HG03039 (cell line): ENCODE data around the gene ATP9B.

Source experiments
- ATAC-seq: cut with Tn5 transposase; IDR thresholded peaks from one replicate; pipeline ENCODE4 v1.9.1; 2021; ENCODE audit warnings: mild to moderate bottlenecking, moderate library complexity; ENCODE audit not compliant: unreplicated experiment

The ATP9B gene

DNA sequence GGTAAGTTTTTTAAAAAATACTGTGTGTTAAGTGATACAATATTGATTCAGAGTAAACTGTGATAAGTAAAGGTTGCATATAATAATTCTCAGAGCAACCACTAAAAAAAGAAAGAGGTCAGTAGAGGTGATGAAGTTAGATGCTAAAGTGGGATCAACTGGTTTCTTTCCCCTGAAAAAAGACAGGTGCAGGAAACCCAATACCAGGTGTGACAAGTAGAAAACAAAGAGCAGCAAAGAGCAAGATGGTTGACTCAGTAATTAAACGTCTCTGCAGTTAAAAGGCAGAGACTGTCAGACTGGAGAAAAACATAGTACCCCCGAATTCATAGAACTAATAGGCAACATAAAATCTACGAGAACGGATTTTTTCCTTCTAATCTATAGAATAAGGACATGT, 128.3 kb downstream of the ATP9B start:
- no peak for ATAC-seq

DNA sequence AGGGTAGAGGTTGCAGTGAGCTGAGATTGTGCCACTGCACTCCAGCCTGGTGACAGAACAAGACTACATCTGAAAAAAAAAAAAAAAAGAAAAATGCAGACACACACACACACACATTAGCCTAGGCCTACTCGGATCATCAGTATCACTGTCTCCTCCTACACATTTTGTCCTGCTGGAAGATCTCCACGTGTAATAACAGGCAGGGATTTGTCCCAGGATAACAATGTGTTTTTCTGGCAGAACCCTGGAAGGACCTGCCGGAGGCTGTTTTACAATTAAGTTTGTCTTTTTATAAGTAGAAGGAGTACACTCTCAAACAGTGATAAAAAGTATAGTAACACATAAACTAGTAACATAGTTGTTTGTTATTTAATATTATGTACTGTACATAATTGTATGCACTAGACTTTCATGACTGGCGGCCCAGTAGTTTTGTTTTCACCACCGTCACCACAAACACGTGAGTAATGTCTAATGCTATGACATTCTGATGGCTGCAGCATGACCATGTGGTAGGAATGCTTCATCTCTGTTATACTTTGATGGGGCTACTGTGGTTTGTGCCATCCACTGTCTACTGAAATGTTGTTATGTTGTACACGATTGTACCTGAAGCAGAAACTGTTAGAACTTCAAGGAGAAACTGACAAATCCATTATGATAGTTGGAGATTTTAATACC, 130.6 kb downstream of the ATP9B start:
- ATAC-seq, result no peak

DNA sequence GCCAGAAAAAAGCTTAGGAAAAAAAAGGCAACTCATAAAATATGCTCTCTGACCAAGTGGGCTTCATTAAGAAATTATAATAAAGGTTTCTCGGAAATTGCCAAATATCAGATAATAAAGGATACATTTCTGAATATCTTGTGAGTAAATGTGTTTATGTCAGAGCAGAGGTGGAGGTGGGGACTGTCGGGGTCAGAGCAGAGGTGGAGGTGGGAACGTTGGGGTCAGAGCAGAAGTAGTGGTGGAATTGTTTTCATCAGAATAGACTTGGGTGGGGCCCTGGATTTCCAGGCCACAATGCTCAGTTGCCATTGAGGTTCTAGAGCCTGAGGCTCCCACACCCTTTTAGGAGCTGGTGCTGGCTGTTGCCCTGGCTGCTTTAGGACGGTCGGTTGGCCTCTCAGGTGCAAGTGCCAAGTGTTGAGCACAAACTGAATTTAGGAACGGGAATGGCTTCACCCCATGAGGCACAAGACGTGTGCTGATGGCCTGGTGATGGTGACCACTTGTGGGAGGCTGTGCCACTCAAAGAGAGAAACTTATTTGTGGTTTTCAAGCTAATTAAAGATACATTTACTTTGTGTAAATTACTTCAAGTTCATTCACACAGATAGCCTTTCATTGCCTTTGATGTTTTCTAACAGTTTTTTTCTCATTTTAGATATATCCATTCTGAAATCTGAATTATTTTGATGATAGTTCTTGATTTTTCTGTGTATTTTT, 131.5 kb downstream of the ATP9B start:
- ATAC-seq, result peak; percentile 85

DNA sequence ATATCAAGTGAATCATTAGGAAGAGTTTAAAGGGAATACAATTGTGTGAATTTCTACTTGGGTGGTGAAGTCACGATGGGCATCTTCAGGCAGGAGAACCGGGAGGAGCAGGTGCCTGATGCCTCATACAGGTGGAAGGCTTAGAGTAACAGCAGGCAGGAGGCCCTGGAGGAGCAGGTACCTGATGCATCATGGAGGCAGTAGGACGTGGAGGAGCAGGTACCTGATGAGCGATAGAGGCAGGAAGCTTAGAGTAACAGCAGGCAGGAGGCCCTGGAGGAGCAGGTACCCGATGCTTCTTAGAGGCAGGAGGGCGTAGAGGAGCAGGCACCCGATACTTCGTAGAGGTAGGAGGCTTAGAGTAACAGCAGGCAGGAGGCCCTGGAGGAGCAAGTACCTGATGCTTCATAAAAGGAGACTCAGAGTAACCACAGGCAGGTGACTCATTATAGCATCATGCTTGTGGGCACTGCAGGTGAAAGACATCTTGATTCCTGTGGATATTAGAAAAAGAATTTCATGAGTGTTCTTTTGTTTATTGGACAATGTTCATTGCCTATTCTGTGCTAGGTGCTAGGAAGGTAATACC, 133.9 kb downstream of the ATP9B start:
- ATAC-seq, result no peak

DNA sequence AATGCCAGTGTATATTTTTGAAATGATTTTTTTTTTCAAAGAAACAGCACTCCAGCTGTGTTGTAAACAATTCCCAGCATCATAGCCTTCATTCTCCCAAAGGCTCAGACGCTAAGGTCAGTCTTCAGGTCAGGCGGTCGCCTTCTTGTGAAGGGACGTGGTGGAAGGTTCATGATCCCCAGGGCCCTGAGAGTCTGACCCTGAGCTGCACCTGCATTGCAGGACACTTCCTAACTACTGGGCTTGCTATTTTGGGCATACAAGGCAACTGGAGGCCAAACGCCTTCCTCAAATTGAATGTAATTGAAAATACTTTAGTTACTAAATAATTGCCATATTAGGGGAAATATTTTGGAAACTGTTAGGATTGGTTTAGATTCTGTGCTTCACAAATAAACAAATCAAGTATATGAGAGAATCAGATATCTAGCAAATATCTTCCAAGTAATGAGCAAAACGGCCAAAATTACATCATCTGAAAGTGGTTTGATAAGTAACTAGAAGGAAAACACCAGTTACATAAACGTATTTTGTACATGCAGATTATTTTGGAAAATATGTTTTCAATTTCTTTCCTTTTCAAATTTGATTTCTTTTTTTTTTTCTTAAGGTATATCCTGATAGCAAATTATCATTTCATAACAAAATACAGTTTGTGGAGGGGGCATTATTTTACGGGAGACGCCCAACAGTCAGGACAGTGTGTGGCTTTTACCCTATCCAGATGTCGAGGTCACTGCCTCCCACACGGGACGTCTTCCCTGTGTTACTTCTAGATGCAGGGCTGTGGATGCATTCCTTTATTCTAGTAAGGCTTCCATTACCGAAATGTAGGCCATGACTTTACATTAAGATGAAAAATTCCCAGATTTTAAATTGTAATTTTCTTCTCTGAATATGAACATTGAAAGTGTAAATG, 136.0 kb downstream of the ATP9B start:
- ATAC-seq, result no peak

DNA sequence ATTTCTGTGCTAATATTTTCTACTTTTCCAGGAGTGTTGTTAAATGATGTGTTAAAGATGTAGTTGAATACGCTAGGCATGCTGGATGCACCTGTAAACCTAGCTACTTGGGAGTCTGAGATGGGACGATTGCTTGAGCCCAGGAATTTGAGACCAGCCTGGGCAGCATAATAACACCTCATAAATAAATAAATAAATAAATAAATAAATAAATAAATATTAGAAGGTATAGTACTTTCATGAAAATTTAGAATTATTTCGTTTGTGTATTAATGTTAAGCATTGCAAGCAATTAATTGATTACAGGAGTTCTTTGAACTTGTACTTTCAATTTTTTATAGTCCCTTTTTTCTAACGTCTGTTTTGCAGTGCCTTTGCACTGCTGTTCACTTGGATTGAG, 137.2 kb downstream of the ATP9B start:
- no peak for ATAC-seq

DNA sequence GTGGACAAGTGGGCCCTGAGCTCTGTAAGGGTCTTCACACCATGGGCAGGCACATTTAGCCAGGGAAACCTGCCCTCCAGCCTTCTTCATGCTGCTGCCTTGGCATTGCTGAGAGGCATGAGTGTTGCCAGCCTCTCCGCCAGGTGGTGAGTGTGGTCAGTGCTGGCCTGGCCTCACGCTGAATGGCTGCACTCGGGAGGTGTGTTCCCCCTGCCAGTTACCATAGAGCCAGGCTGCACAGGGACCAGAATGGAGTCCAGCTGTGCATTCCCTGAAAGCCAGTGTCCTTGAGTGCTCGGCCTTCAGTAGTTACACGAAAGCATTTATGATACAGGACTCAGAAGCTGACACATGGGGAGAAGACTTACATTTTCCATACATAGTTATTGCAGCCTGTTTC, 139.7 kb downstream of the ATP9B start:
- no peak for ATAC-seq

DNA sequence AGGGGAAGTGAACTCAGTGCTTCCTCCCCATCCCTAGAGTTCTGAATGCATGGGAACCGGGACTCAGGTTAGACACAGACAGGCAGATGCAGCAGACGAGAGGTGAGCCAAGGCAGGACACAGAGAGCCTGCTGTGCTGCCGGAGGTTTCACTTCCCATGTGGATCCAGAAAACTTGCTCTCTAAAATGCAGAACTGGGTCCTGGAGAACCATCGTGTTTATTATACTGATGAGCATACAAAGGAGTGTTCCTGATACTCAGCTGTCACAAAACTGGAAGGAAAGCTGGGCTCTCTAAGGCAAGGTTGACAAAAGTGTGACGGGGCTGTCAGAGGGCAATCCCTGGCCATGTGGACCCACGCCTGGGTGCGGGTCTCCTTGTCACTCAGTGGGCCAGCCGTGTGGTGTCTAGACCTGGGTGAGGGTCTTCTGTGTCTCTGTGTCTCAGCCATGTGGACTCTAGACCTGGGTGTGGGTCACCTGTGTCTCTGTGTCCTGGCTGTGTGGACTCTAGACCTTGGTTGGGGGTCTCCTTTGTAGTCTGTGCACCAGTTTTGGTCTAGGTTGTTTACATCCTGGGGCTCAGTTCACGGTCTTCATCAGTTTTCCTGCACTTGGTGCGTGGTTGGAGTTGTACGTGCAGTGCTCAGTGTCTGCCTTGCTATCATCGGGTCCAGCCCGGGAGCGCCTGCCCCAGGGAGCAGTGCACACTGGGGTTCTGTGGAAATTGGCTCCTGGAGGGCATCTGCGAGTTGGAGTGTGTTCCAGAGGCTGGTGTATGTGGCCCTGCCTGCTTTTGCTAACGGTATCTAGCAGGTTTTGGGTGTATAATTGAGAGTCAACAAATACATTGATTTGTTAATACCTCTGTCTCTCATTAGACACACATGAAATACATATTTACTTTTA, 141.1 kb downstream of the ATP9B start:
- ATAC-seq, result no peak

DNA sequence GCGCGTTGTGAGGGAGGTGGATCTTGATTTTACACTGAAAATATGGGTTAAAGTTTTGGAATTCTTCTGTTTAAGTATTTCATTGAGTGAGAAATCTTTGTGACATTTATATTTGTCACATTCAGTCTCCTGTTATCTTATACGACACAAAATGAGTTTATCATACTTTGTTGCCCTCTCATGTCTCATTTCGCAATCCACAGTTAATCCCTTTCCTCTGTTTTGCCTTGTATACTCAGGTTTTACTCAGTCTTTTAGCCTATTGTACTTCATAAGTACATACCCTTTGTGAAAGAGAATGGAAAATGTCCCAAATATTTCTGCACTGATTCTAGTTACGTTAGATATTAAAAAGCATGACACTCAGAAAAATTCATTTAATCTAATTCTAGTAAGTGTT, 142.7 kb downstream of the ATP9B start:
- no peak for ATAC-seq

DNA sequence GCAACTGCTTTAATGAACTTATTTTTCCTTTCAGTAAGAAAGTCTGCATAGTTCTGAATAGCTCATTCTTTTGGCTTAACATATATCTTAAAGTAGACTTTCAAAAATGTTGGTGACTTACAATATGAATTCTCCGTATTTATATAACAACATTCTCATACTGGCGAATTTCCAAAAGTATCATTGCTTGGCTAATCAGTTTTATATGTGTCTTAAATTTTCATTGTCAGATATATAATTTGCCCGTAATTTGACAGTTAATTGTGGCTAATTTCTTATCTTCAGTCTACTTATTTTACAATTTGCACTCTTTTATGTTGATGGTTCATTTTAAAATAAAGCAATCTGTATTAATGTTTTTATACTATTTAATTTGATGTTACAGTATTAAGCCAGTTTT, 144.9 kb downstream of the ATP9B start:
- no peak for ATAC-seq

DNA sequence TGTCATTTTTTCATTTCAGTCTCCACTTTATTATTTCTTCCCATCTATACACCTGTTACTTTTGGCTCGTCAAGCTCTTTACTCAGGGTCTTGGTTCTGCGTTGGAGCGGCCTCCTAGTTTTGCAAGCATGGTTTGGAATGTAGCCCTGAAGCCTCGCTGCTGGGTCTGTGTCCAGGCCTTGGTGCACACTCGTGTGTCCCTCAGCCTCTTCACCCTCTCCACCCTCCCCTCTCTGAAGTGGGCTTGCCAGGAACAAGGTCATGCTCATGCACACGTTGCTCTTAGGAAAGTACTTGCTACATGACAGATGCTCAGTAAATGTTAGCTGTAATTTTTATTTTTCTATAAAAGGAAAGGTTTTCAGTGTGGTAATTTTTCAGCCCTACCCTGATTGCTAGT, 147.0 kb downstream of the ATP9B start:
- no peak for ATAC-seq

DNA sequence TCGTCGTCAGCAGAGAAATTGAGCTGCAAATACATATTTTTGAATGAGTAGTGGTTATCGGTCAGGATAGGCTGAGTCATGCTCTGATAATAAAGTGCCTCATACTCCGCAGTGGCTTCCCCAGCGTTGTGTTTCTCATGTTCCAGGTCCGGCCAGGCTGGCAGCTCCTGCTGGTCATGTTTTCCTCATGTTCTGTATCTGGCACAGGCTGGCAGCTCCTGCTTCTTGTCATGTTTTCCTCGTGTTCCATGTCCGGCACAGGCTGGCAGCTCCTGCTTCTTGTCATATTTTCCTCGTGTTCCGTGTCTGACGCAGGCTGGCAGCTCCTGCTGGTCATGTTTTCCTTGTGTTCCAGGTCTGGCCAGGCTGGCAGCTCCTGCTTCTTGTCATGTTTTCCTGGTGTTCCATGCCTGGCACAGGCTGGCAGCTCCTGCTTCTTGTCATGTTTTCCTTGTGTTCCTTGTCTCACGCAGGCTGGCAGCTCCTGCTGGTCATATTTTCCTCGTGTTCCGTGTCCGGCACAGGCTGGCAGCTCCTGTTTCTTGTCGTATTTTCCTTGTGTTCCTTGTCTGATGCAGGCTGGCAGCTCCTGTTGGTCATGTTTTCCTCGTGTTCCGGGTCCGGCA, 148.9 kb downstream of the ATP9B start:
- ATAC-seq, result no peak

DNA sequence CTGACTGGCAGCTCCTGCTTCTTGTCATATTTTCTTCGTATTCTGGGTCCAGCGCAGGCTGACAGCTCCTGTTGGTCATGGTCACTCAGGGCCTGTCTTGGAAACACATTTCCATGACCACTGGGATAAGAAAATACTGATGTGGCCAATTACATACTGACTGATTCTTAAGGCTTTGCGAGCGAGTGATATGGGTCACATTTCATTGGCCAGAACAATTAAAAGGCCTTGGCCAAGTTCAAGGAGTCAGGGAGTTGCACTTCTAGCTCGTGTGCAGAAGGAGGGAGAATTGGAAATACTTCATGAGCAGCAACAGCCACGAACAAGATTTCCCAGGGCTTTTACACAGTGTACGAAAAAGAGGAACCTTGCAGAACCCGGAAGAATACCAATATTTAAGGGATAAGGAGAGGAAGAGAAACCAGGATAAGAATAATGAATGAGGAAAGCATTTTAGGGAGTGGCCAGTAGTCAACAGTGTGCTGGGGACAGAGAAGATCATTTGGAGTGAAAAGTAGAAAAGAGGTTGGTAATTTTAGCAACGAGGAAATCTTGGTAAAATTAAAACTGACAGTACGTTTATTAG, 149.5 kb downstream of the ATP9B start:
- no peak for ATAC-seq

DNA sequence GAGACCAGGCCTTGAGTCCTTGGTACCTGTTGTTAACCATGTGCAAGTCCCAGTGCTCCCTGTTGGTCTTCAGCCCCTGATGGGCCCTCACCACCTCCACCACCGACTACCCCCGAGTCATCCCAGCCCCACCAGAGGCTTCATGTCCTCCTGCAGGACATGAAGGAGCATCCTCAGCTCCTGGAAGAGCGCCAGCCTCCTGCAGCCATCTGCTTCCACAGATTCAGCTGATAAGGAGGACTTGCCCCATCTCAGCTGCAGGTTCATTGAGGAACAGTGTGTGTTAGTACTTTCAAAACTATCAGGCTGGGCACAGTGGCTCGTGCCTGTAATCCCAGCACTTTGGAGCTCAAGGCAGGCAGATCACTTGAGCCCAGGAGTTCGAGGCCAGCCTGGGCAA, 151.9 kb downstream of the ATP9B start:
- no peak for ATAC-seq

DNA sequence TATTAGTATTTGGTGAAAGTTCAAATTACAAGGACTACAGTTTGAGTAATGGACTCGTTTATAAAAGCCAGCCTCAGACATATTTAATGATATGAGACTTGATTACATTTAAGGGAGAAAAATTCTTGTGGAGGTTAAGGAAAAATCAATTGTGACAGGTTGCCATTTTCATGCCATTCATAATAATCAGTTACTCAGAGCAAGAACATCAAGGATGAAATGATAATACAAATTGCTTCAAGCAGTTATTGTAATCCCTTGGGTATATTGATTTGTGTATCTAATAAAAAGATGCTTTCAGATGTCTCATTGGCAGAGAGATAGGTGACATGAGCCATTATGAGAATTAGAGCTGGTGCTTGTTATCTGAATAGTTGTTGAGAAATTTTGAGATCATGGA, 153.6 kb downstream of the ATP9B start:
- ATAC-seq, result no peak

DNA sequence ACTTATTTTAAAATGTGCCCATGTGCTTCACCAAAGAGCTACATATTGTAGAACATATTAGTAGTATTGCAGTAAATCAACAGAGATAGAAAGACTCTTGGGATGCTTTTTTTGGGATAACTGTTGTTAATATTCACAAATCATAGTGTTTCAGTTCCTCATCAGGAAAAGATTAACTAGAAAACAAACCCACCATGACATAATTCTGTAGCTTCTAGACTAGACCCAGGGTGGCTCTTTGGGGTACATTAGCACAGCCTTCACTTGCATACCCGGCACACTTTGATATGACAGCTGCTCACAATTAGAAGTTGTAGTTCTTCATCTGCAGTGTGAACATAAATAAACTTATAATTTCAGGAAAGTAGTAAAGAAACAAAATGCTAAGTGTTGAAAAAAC, 154.2 kb downstream of the ATP9B start:
- ATAC-seq, result no peak

DNA sequence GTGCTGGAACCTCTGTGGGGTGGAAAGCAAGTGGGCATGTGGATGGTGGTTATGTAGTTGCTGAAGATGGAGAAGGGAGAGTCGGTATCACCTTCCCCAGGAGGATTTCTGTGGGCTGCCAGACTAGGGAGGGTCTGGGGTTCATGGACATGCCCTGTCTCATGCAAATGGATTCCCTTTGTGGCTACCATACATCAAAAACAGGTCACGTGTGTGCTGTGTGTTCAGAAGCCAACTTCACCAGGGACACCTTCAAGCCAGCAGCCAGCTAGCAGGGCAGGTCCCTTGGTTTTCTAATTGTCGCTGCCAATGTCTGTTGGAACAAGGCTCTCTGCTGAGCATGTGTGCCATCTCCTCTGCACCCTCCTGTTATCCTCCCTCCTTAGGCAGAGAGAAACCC, 155.2 kb downstream of the ATP9B start:
- ATAC-seq, result no peak

DNA sequence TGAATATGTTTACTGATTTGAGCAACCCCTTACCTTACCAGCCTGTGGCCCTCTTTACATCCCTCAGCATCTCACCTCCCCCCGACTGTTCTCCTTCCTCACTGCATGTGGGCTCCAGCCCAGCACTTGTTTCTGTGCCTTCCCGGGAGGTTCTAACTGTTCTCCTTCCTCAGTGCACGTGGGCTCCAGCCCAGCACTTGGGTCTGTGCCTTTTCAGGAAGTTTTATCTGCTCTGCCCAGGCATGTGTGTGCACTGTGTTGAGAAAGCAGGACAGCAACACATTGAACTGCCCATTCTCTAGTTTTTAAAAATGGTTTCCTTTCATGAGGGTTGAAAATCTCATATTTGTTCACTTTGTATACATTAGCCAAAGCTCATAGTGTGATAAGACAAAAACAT, 158.4 kb downstream of the ATP9B start:
- ATAC-seq, result no peak

DNA sequence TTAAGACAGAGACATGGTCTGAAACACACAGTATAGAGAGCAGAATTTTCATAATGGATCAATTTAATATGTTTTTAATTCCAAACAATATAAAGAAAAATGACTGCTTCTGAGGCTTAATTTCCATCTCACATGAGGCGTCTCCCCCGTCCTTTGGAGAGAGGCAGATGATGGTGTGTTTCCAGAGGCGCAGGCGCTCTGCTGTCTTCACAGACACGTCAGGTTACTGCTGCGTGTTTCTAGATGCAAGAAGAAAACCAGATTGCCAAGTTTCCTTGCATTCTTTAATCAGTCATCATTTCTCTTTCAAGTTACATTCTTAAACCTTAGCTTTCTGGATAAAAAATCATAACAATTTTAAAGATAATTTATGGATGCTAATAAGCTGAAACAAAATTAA, 160.2 kb downstream of the ATP9B start:
- ATAC-seq, result no peak

DNA sequence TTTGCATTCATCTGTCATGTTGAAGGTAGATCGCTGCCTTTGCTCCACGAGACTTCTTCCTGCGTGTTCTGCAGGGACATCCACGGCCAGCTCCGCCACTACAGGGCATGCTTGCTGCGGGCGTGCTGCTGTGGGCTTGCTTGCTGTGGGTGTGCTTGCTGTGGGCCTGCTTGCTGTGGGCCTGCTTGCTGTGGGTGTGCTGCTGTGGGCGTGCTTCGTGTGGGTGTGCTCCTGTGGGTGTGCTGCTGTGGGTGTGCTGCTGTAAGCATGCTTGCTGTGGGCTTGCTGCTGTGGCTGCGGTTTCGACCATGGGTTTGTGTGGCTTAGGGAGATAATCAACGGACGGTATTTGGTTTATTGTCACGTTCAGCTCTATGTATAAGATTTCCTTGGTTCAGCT, 165.2 kb downstream of the ATP9B start:
- ATAC-seq, result no peak
